Measurements from ENCODE around the gene ATP4B.

DNA sequence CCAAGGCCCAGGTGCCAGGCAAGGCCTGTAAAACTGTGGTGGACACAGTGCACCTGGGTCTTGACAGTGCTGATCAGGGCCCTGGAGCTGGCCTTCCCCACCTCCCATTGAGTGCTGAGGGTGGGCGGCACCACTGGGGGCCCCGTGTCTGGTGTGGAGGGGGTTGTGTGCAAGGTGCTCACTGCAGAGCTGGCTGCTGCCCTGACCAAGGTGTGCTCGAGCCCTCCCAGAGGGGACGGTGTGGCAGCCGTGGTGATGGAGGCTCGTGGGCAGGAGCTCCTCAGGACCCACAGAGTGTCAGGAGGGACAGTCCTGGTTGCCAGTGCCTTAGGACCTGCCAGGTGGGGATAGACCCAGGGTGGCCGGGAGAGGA is 23.0 kb downstream of the ATP4B start:
- TF ChIP-seq POLR2AphosphoS5 (IDR thresholded peaks at IDR 0.05; ENCODE audit: low read depth) (no peak), GABPA (IDR thresholded peaks at IDR 0.05; ENCODE audit: low read depth) (no peak)
- TF ChIP-seq, protein P1, sequence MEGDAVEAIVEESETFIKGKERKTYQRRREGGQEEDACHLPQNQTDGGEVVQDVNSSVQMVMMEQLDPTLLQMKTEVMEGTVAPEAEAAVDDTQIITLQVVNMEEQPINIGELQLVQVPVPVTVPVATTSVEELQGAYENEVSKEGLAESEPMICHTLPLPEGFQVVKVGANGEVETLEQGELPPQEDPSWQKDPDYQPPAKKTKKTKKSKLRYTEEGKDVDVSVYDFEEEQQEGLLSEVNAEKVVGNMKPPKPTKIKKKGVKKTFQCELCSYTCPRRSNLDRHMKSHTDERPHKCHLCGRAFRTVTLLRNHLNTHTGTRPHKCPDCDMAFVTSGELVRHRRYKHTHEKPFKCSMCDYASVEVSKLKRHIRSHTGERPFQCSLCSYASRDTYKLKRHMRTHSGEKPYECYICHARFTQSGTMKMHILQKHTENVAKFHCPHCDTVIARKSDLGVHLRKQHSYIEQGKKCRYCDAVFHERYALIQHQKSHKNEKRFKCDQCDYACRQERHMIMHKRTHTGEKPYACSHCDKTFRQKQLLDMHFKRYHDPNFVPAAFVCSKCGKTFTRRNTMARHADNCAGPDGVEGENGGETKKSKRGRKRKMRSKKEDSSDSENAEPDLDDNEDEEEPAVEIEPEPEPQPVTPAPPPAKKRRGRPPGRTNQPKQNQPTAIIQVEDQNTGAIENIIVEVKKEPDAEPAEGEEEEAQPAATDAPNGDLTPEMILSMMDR (IDR thresholded peaks at IDR 0.05; ENCODE audit: insufficient read depth, low read length): no peak
- TF ChIP-seq, protein P2, sequence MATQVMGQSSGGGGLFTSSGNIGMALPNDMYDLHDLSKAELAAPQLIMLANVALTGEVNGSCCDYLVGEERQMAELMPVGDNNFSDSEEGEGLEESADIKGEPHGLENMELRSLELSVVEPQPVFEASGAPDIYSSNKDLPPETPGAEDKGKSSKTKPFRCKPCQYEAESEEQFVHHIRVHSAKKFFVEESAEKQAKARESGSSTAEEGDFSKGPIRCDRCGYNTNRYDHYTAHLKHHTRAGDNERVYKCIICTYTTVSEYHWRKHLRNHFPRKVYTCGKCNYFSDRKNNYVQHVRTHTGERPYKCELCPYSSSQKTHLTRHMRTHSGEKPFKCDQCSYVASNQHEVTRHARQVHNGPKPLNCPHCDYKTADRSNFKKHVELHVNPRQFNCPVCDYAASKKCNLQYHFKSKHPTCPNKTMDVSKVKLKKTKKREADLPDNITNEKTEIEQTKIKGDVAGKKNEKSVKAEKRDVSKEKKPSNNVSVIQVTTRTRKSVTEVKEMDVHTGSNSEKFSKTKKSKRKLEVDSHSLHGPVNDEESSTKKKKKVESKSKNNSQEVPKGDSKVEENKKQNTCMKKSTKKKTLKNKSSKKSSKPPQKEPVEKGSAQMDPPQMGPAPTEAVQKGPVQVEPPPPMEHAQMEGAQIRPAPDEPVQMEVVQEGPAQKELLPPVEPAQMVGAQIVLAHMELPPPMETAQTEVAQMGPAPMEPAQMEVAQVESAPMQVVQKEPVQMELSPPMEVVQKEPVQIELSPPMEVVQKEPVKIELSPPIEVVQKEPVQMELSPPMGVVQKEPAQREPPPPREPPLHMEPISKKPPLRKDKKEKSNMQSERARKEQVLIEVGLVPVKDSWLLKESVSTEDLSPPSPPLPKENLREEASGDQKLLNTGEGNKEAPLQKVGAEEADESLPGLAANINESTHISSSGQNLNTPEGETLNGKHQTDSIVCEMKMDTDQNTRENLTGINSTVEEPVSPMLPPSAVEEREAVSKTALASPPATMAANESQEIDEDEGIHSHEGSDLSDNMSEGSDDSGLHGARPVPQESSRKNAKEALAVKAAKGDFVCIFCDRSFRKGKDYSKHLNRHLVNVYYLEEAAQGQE (IDR thresholded peaks at IDR 0.05; ENCODE audit: insufficient replicate concordance, low read depth): no peak

Measured in HL-60 (cell line).